Inferior parietal cortex (tissue), 1 donor: ENCODE measurements around the gene MYH9.

Experiments used
- DNase-seq: peaks from one replicate; pipeline ENCODE4 v3.0.0-alpha.2; 2016; ENCODE audit errors: extremely low spot score

Gene MYH9

DNA sequence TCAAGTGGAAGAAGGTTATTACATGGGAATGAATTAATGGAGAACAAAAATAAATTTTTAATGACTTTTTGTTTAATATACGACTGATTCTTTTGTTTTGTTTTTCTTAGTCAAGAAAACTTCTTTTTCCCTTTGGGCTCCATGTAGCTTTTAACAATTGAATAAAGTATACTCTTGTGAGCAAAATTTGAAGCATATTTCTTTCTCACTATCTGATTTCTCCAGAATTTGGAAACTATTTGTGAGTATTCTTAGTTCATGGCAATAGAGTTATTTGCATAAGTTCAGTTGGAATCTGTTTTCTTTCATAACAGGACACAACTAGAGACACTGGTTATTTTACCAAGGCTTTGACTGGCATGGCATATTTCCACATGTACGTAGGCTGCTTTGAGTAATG lies 138.6 kb downstream of the MYH9 start:
- DNase-seq: no peak

DNA sequence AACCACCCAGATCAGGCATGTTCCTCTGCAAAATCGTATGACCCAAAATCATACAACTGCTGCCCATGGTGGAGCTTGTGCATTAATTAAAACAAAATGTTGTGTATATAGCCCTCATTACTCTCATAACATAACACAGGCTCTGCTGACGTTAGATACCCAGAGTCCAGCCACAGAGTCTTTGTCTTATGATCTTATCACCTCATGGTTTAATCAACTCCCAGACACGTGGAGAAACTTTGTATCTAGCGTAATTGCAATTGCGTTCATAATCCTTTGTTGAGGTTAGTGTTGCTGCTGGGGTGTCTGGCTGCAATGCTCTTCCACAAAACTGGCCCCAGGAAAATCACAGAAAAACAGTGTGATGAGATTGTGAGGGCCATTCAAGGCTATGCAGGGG lies 139.8 kb downstream of the MYH9 start:
- no peak for DNase-seq

DNA sequence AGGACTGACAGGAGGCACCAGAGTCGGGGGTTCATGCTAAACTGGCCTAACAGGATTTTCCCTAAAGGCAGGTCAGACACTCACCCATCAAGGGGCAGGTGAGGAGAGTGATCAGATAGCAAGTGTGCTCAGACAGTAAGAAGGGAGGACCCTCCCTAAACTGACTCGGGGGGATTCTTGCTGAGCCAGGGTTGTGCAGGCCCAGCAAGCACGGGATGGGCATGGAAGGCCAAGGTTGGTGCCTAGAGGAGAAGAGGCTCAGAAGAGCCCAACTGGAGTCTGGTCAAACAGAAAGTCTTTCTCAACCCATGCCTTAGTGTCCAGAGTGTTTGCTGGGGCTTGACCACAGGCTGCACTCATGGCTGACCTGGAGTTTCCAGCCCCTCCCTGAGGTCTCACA lies 141.0 kb downstream of the MYH9 start:
- no peak for DNase-seq

DNA sequence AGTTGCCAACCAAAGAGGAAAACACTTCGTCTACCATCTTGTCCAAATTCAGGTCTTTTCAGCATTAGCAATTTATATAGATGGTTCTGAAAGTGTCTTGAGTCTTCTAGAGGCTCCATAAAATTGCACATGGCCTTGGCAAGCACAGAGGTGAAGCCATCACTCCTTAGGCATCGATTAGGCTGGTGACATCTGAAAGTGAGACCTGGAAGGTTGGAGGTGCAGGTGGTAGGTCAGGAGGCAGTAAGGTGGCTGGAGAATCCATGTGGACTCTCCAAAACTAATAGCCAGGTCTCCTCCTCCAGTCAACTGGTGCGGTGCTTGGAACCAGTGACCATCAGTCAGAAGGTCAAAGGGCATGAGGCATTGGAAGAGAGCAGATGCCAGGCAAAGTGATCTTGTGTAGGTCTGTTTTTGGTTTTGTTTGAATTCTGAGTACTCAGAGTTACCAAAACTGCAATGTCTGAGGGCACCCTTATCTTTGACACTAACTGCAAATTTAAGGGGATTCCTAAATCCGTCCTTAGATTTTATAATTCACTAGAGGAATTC lies 141.9 kb downstream of the MYH9 start:
- no peak for DNase-seq

DNA sequence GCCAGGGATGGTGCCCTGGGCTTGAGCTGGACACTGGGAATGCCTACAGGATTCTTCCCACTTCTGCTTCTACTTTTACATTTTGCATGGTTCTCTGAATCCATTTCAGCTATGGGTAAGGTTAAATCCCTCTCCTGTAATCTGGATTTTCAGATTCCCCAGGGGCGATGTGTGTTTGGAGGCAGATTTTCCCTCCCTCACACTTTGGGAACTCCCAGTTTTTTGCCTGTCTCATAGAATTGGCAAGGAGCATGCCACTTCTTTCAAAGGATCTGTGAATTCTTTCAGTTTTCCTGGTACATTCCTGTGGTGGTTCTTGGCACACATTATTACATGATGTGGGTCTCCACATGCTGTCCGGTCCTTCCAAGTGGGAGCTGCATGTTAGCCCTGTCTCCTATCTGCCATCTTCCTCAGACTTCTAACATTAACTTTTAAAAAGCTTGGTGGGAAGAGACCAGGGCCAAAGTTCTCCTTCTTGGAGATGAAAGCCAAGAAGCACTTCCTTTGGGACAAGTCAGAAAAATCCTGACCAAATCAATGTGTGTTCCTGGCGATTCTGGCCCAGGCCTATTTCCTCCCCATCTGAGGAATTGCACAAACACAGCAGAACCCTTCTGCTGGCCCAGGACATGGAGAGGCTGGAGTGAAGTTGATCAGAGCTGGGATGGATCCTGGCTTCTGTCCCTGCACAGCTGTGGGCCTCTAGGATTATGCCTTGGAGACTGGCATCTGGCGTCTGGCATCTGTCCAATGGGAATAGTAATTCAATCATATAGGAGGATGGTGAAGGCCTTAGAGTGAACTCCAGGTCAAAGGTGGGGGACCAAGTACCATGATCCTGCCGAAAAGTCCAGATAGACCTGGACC lies 143.0 kb downstream of the MYH9 start:
- no peak for DNase-seq

DNA sequence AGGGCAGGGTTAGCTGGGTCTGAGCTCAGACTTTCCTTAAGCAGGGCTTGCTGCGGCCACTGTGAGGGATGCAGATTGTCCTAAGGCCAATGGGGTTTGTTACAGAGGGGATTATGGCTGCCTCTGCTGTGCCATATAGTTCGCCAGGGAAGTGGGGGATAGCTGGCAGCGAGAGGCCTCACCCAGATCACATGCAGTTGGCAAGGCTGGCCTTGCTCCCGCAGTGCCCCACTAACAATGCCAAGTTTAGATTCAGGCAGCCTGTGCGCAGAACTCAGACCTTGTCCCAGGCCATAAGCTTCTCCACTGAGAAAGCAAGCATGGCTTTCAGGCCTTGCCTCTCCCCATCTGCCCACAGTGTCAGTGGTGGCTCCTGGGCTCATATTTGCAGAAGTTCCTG lies 143.8 kb downstream of the MYH9 start:
- DNase-seq: no peak

DNA sequence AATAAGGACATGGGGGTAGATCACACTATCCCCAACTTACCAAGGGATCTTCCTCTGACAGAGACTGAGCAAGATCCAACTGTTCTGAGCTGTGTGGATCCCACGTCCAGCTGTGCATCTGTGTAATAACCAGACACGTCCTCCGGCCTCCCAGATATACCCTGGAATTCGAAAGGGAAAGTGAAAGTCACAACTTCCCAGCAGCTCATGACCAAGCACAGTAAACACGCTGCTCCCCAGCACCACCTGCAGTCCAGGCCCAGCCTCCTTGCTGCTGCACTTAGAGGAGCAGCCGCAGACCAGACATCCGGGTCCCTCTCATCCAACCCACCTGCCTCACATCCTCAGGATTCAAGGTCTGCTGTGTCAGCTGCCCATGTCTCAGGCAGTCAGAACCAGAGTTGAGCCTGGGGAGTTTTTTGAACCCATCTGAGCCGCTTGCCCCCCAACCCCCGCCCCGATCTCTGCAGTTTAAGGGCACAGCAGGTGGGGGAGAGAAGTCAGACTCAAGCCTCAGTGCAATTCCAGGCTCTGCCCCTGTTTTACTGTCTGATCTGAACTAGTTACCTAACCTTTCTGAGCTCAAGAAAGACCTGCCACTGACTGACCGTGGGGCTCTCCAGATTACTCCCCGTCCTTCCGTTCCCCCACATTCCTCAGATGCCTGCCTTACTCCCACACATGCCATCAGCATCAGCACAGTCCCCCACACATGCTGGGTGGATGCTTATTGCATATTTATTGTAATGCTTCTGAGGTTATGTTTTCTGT lies 148.2 kb downstream of the MYH9 start, which contains the start of gene APOL2:
Gene APOL2 (minus strand): TSS at position 127 of the 771 bp plus-strand sequence. CDS start 6,365 bp downstream, outside the sequence.
- DNase-seq: peak; percentile 90

DNA sequence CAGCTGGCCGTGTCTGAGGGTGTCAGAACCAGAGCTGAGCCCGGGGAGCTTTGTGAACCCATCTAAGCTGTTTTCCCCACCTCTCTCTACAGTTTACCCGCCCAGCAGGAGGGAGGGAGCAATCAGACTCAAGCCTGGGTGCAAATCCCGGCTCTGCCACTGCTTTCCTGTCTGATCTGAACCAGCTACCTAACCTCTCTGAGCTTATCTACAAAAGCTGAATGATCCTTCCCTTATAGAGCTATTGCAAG lies 148.7 kb downstream of the MYH9 start:
- DNase-seq: no peak

DNA sequence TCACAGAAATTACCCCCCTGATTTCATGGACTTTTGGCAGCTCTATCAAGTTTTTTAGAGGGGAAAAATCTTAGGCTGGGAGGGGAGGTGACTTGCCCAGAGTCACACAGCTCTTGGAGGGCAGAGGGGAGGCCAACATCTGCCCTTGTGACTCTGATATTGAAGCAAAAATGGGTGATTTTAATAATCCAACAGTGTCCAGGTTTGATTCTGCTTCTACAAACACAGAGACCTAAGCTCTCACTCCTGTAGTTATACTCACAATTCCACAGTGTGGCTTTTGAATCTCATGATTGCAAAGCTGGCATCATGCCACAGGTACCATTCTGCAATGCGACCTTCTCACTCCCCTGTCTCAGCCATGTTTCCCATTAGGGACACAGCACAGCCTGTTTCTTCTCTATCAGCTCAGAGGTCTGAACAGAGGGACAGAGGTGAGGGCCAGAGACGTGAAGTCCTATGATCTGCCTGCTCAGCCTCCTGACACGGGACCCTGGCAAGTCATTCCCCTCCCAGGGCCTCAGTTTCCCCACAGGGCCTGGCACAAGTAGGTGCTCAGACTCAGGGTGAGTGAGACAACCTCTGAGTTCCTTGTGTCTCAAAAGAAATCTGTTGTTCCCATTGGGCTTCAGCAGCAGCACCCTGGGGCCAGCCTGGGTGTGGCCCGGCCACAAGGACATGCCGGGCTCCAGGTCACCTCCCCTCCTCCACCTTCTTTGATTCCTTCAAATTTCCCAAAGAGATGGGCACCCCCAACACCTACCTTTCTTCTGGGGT lies 149.2 kb downstream of the MYH9 start:
- peak; percentile 12 for DNase-seq

DNA sequence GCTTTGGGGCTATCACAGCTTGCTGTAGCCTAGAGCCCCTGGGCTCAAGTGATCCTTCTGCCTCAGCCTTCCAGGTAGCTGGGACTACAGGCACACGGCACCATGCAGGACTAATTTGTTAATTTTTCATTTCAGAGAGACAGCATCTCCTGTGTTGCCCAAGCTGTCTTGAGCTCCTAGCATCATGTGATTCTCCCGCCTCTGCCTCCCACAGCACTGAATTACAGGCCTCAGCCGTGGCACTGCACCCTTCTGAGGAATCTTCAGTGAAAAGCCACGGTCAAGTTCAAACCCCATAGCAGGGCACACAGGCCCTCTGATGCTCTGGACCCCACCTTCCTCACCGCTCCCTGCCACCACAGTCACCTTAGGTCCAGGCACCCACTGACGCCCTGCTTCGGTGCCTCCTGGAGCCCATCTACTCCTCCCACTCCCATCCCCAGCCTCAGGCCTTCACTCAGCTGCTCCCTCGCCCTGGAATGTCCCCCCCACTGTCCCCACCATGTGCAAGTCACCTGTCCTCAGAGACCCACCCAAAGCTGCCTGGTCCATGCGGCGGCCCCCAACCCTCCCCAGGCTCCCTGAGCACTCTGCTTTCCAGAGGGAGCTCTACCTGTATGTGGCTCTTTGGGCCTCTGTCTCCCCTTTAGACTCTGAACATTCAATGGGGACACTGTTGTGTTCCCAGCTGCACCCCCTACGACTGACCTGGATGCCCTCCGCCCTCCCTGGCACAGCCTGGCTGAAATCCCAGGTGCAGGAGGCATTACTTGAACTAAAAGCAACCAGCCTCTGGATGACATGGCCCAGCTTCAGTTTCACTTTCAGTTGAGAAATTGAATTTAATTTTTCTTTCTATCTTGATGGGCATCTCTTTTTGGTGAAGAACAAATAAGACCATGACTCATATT lies 150.1 kb downstream of the MYH9 start:
- DNase-seq: no peak

DNA sequence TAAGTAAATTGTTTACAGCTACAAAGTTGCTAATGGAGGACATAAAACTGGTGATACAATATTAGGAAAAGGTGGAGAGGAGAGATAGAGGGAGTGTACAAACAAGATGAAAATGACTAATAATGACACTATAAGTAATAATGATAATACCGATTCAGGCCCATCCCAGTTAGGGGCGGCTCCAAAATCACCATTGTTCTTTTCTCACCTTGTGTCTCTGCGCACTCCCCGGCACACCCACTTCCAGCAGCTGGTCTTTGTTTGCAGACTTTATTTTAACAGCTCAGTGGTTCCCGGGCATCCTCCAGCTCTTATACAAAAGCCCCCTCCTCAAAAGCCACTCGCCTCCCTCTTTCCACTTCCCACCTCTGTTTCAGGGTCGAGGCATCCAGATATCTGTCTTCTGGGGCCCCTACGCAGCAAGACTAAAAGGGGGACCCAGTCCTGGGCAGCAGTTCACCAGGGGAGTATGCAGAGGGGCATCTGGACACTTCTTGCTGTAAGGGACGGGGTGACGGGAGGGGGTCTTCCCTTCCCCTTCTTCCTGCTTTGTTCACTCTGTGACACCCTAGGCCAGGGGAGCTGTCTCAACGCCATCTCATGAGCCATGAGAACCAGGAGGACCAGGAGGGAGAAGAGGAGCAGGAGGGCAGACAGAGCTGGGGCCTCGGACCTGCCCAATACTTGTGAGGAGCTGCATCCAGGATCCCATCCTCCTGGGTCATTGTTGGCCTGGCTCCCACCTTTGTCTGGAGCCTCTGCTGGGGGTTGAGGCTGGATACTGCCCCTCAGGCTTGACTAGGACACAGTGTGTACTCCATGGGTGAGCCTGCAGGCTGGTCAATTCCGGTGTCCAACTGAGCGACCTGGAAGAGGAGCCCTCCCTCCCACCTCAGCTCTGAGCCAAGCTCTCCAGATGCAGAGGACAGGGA lies 151.1 kb downstream of the MYH9 start:
- no peak for DNase-seq

DNA sequence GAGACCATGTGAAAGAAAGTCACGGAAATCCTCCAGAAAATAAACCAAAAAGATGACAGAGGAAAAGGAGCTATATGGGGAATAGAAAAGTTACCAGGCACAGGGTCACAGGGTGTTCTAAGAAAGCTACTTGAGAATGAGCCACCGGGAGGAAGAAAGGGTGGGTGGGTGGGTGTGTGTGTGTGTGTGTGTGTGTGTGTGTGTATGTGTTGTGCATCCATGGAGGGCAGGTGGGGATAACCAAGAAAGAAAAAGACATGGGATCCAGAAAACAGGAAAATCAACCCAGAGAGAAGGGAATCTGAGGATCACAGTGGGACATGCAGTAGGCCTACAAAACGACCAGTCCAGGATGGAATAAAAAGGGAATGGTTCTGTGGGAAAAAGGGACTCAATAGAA lies 152.2 kb downstream of the MYH9 start:
- no peak for DNase-seq

DNA sequence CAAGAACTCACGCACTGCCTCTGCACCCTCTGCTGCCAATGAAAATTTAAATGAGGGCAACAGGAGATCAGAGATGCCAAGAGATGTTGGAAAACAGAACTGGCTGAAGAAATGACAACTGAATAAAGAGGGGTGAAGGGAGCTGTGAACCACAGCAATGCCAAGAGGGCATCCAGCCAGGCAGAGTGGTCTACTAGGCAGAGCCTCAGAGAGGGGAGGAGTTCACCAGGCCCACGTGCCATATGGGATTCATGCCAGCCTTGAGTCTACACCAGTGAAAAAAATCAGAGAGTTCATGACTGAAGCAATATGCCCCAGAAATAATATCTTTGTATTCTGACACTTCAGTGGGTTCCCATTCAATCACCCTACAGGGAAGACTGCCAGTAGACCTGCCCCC lies 152.8 kb downstream of the MYH9 start:
- no peak for DNase-seq

DNA sequence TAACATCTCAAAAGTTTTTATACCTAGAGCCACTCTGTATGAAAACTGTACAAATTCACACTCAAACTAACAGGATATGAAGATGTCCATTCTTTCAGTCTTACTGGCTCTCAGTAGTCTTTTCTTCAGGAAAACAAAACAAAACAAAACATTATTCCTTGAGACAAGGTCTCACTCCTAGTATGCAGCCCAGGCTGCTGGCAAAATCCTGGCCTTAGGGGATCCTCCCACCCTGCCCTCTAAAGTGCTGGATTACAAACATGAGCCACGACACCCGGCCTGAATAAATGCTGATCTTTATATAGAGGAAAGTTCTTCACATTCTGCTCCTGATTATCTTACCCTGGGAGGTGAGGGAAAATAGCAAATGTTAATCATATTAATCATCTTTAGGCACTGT lies 153.6 kb downstream of the MYH9 start:
- no peak for DNase-seq

DNA sequence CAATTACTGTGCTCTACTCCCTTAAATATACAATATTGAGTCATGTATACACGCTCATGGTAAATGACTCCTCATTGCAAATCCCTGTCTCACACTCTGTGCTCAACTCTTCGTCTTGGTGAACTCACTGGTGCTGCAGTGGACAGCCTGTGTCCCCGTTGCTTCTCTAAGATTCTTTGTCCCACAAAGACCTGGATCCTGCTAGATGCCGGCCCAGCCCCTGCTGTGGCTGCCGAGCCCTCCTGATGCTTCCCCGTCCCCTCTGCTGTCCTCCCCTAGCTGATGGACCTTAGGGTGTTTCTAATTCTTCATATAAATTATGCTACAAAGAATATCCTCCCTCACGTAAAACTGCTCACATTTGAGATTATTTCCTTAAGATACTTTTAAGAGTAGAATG lies 154.0 kb downstream of the MYH9 start:
- DNase-seq: no peak

DNA sequence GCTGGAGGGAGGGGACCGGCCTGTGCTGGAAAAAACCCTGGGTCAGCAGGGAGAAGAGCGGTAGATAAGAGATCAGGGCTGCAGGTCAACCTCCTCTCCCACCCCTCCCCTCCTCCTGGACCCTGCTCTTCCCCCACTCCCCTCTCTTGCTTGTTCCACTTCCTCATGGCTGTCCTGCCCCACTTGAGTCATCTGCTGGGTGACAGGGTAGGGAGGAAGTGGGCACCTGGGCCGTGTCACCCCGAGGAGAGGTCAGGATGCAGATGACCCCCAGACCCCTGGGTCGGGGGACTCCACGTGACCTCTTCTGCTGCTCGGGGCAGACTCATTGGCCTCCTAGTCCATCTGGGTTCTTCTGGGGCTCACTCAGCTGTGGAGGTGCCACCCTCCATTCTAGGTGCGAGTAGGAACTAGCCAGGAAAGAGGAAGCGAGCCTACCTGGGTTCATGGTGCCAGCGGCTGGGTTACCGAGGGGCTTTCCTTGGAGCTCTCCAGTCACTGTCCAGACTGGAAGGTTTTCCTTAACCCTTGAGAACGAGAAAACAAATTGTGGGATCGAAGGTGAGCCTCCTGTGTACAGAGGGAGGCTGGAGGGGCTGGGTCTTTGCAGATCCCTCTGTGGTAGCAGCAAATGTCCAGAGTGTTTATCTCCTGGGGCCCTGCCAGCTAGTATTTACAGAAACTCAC lies 154.9 kb downstream of the MYH9 start:
- DNase-seq: no peak
